Measurements from ENCODE around the gene CHI3L1. TPM values are rescaled to one million over a fixed set of nuclear protein-coding genes. Genes with fewer than 3 reads are reported as not detected.

Gene CHI3L1
- total and polyA plus RNA-seq, 2 donors (not counting 1 experiment from before 2014, with no cell fraction given) = 0.15 TPM; not detected in 1

DNA sequence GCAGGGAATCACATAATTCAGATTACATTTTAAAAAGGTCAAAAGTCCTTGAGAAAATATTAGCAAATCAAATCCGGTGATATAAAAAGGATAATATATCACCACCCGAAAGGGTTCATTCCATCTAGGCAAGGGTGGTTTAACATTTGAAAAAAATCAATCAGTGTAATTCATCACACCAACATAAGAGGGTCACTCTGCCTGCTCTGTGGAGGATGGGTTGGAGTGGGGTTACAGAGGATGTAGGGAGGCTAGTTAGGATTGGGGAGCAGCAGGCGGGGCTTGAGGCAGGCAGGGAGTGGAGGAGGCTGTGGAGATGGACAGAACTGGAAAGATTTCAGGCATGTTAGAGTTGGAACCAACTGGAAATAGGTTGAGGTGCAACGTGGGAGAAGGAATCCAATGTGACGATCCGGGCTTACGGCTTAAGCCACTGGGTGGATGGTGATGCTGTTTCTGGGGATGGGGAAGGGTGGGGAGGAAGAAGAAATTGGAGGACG lies 46.5 kb downstream of the CHI3L1 start:
- Mint-ChIP-seq H3K27ac (no peak overlapping the region), H3K4me1 (peaks cover 10% of the 10 kb centered on the region), H3K9me3 (ENCODE audit: insufficient read depth) (peaks cover 3% of the 10 kb centered on the region), H3K27me3 (peaks cover 25% of the 10 kb centered on the region), H3K4me3 (no peak overlapping the region)
- DNase-seq (no peak), ATAC-seq (ENCODE audit: low read depth) (no peak)
- no peaks in the 10 kb centered on the region for H3K36me3 ChIP-seq (replicated peaks in 1 of 2; ENCODE audit: control extremely low read depth in 1 of 2, control insufficient read depth in 1 of 2, extremely low read depth in 1 of 2, insufficient read depth in 2 of 2, low read length in 1 of 2)
- intact Hi-C loops (cut with micrococcal nuclease) = no loop called here
- H4K20me1 ChIP-seq (ENCODE audit: control insufficient read depth, insufficient read depth, low read length, poor library complexity, severe bottlenecking) = no peaks in the 10 kb centered on the region
- H3K27me3 ChIP-seq (replicated peaks in 1 of 4; ENCODE audit: control extremely low read depth in 1 of 4, control insufficient read depth in 3 of 4, insufficient read depth in 4 of 4, low read length in 3 of 4) = peaks cover 0 to 7% (median 0%) of the 10 kb centered on the region in 4 experiments
- no peak overlapping the region for H3K9ac ChIP-seq (ENCODE audit: low read length)
- no peak overlapping the region for H3K4me3 ChIP-seq (ENCODE audit: control extremely low read depth in 1 of 5, extremely low read depth in 1 of 5, insufficient read depth in 1 of 5, low read depth in 2 of 5, low read length in 4 of 5)
- ChIA-PET CTCF (no interaction called here), POLR2A (no interaction called here)
- H3K4me2 ChIP-seq (replicated peaks; ENCODE audit: low read depth, low read length, poor library complexity, severe bottlenecking) = no peak overlapping the region
- TF ChIP-seq, protein P1, sequence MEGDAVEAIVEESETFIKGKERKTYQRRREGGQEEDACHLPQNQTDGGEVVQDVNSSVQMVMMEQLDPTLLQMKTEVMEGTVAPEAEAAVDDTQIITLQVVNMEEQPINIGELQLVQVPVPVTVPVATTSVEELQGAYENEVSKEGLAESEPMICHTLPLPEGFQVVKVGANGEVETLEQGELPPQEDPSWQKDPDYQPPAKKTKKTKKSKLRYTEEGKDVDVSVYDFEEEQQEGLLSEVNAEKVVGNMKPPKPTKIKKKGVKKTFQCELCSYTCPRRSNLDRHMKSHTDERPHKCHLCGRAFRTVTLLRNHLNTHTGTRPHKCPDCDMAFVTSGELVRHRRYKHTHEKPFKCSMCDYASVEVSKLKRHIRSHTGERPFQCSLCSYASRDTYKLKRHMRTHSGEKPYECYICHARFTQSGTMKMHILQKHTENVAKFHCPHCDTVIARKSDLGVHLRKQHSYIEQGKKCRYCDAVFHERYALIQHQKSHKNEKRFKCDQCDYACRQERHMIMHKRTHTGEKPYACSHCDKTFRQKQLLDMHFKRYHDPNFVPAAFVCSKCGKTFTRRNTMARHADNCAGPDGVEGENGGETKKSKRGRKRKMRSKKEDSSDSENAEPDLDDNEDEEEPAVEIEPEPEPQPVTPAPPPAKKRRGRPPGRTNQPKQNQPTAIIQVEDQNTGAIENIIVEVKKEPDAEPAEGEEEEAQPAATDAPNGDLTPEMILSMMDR (IDR thresholded peaks at IDR 0.05) = no peak
- TF ChIP-seq EZH2 (IDR thresholded peaks at IDR 0.05; ENCODE audit: borderline replicate concordance, insufficient read depth, low read depth, low read length, poor library complexity, severe bottlenecking) = no peak
- no peak overlapping the region for H3K27ac ChIP-seq (ENCODE audit: low read length in 2 of 2)
- no peak overlapping the region for H2AFZ ChIP-seq (ENCODE audit: insufficient read depth, low read depth, low read length, poor library complexity, severe bottlenecking)
- H3K79me2 ChIP-seq (ENCODE audit: control insufficient read depth, insufficient read depth, low read length) = no peaks in the 10 kb centered on the region
- H3K9me3 ChIP-seq (ENCODE audit: control extremely low read depth in 1 of 3, control insufficient read depth in 2 of 3, insufficient read depth in 1 of 3, low read length in 2 of 3) = peaks cover 0 to 10% (median 0%) of the 10 kb centered on the region in 3 donors
- WGBS (ENCODE audit: insufficient coverage) = 98% methylated on average over 5 of the region's 8 CpGs
- H3K4me1 ChIP-seq (ENCODE audit: control insufficient read depth in 2 of 2, insufficient read depth in 2 of 2, low read length in 2 of 2) = peaks cover 7 to 8% of the 10 kb centered on the region in 2 donors

DNA sequence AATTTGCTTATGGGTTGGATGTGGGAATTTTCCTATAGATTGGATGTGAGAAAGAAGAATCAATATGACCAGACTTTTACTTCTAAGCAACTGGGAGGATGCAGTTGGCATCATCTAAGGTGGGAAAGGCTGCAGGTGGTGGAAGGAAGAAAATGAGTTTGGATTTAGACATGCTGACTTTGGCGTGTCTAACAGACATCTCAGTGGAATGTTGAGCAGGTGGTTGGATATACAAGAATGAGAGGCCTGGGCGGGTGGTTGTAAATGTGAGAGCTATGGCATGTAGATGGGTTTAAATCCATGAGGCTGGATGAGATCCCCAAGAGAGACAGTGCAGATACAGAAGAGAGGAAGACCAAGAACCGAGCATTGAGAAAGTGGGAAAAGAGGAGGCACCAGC lies 48.4 kb downstream of the CHI3L1 start:
- no peak overlapping the region for H2AFZ ChIP-seq (ENCODE audit: insufficient read depth, low read depth, low read length, poor library complexity, severe bottlenecking)
- H3K27me3 ChIP-seq (replicated peaks in 1 of 4; ENCODE audit: control extremely low read depth in 1 of 4, control insufficient read depth in 3 of 4, insufficient read depth in 4 of 4, low read length in 3 of 4) = peaks cover 0 to 7% (median under 1%) of the 10 kb centered on the region in 4 experiments
- Mint-ChIP-seq H3K9me3 (ENCODE audit: insufficient read depth) (no peaks in the 10 kb centered on the region), H3K4me3 (no peak overlapping the region), H3K27me3 (peaks cover 18% of the 10 kb centered on the region), H3K4me1 (peaks cover 10% of the 10 kb centered on the region), H3K27ac (no peak overlapping the region)
- no peaks in the 10 kb centered on the region for H3K36me3 ChIP-seq (replicated peaks in 1 of 2; ENCODE audit: control extremely low read depth in 1 of 2, control insufficient read depth in 1 of 2, extremely low read depth in 1 of 2, insufficient read depth in 2 of 2, low read length in 1 of 2)
- H3K9me3 ChIP-seq (ENCODE audit: control extremely low read depth in 1 of 3, control insufficient read depth in 2 of 3, insufficient read depth in 1 of 3, low read length in 2 of 3) = peaks cover 0 to 6% (median 0%) of the 10 kb centered on the region in 3 donors
- peaks cover 7 to 8% of the 10 kb centered on the region in 2 donors for H3K4me1 ChIP-seq (ENCODE audit: control insufficient read depth in 2 of 2, insufficient read depth in 2 of 2, low read length in 2 of 2)
- ChIA-PET CTCF (no interaction called here), POLR2A (no interaction called here)
- no peaks in the 10 kb centered on the region for H4K20me1 ChIP-seq (ENCODE audit: control insufficient read depth, insufficient read depth, low read length, poor library complexity, severe bottlenecking)
- H3K79me2 ChIP-seq (ENCODE audit: control insufficient read depth, insufficient read depth, low read length) = no peaks in the 10 kb centered on the region
- TF ChIP-seq, protein P1 (IDR thresholded peaks at IDR 0.05) = no peak
- no peak for TF ChIP-seq EZH2 (IDR thresholded peaks at IDR 0.05; ENCODE audit: borderline replicate concordance, insufficient read depth, low read depth, low read length, poor library complexity, severe bottlenecking)
- DNase-seq (no peak), ATAC-seq (ENCODE audit: low read depth) (no peak)
- no peak overlapping the region for H3K9ac ChIP-seq (ENCODE audit: low read length)
- no peak overlapping the region for H3K4me3 ChIP-seq (ENCODE audit: control extremely low read depth in 1 of 5, extremely low read depth in 1 of 5, insufficient read depth in 1 of 5, low read depth in 2 of 5, low read length in 4 of 5)
- 94% methylated on average over 3 of the region's 3 CpGs for WGBS (ENCODE audit: insufficient coverage)
- no peak overlapping the region for H3K27ac ChIP-seq (ENCODE audit: low read length in 2 of 2)
- H3K4me2 ChIP-seq (replicated peaks; ENCODE audit: low read depth, low read length, poor library complexity, severe bottlenecking) = no peak overlapping the region
- intact Hi-C loops (cut with micrococcal nuclease) = no loop called here

Measured in B cell (primary cell).